Measurements from ENCODE around the gene ZBTB17. TPM values are rescaled to one million over a fixed set of nuclear protein-coding genes. Genes with fewer than 3 reads are reported as not detected.

The ZBTB17 gene
- total RNA-seq, 1 donor from 2014 or later: 38.5 TPM

DNA sequence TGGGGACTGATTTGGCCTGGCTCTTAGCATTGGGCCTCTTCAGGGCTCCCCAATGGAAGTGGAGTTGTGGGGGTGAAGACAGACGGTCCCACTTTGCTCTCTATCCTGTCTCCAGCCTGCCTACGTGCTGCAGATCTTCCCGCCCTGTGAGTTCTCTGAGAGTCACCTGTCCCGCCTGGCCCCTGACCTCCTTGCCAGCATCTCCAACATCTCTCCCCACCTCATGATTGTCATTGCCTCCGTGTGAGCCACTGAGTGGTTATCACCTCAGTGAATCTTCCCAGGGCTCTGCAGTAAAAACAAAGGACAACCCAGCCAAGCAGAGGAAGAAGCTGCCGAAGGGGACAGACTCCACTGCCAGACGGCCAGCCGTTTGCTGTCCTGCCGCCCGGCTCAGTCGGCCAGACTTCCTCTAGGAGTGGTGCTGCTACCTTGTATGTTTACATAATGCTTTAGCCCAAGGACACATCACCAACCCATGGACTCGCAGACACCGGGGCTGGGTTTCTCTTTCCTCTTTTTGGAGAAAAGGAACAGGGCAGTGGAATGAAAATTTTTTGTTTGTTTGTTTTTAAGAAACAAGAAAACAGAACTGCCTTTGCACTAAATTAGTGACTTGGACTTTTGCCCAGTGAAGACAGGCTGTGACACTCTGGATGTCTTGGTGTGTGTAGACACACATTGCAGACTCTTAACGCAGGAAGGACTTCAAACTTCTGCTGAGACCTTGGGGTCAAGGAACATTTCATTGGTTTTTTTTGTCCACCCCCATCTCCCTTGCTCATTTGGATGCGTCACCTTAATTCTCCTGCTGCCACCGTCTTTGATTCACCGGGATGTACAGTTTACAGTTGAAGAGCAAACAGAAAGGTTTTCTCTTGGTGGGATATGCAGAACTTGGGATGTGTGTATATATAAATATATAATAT is 36.5 kb downstream of the ZBTB17 start:
- Histone ChIP-seq H3K27me3 (no peaks in the 10 kb centered on the region), H3K27ac (peak overlapping the region; percentile 32), H3K4me1 (no peaks in the 10 kb centered on the region), H3K4me3 (no peak overlapping the region), H3K36me3 (peaks cover 0 to 76% of the 10 kb centered on the region in 2 donors), H3K9me3 (no peaks in the 10 kb centered on the region)
- intact Hi-C loops (cut with DNase I): no loop called here
- peak in 1 of 2 donors; percentile 86 for DNase-seq (ENCODE audit: extremely low spot score in 2 of 2)
- TF ChIP-seq, protein P1, sequence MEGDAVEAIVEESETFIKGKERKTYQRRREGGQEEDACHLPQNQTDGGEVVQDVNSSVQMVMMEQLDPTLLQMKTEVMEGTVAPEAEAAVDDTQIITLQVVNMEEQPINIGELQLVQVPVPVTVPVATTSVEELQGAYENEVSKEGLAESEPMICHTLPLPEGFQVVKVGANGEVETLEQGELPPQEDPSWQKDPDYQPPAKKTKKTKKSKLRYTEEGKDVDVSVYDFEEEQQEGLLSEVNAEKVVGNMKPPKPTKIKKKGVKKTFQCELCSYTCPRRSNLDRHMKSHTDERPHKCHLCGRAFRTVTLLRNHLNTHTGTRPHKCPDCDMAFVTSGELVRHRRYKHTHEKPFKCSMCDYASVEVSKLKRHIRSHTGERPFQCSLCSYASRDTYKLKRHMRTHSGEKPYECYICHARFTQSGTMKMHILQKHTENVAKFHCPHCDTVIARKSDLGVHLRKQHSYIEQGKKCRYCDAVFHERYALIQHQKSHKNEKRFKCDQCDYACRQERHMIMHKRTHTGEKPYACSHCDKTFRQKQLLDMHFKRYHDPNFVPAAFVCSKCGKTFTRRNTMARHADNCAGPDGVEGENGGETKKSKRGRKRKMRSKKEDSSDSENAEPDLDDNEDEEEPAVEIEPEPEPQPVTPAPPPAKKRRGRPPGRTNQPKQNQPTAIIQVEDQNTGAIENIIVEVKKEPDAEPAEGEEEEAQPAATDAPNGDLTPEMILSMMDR (IDR thresholded peaks at IDR 0.05): no peak
- TF ChIP-seq POLR2AphosphoS5 (IDR thresholded peaks at IDR 0.05; ENCODE audit: insufficient read depth in 1 of 2, low read depth in 1 of 2): peak in 1 of 2 donors; percentile 20

DNA sequence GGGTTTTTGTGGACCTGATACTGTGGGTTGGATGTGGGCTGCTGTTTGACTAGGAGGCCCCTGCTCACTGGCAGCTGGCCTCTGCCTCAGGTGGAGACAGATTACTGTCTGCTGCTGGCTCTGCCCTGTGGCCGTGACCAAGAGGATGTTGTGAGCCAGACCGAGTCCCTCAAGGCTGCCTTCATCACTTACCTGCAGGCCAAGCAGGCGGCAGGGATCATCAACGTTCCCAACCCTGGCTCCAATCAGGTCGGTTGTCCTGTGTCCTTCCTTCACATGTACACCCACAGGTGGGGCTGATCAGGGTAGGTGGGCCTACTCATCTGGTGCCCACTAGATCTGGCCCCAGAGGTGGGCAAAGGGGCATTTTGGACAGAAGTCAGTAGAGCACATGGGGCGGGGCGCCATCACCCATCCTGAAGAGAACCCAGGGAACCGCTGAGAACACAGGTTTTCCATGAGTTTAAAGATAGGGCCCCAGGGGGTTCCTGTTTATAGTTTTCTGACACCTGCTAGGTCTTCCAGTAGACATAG is 37.2 kb downstream of the ZBTB17 start:
- Histone ChIP-seq H3K4me1 (no peaks in the 10 kb centered on the region), H3K4me3 (no peak overlapping the region), H3K27ac (peak overlapping the region; percentile 32), H3K27me3 (no peaks in the 10 kb centered on the region), H3K36me3 (peaks cover 0 to 76% of the 10 kb centered on the region in 2 donors), H3K9me3 (no peaks in the 10 kb centered on the region)
- peak in 1 of 2 donors; percentile 83 for DNase-seq (ENCODE audit: extremely low spot score in 2 of 2)
- intact Hi-C loops (cut with DNase I): no loop called here
- no peak for TF ChIP-seq POLR2A (IDR thresholded peaks at IDR 0.05)

DNA sequence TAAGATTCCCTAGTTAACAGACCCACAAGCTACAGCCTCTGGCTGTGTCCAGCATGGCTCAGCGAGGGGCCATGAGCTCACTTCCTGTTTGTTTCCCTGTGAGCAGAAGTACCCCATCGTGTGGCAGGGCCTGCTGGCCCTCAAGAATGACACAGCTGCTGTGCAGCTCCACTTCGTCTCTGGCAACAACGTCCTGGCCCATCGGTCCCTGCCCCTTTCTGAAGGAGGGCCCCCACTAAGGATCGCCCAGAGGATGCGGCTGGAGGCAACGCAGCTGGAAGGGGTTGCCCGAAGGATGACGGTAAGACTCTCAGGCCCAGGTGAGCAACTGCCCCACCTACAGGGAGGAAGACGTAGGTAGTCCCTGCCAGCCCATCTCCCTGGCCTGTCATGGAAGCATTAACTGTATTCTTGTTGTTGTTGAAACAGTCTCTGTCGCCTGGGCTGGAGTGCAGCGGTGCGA is 38.2 kb downstream of the ZBTB17 start:
- DNase-seq (ENCODE audit: extremely low spot score in 2 of 2): peak in 1 of 2 donors; percentile 81

DNA sequence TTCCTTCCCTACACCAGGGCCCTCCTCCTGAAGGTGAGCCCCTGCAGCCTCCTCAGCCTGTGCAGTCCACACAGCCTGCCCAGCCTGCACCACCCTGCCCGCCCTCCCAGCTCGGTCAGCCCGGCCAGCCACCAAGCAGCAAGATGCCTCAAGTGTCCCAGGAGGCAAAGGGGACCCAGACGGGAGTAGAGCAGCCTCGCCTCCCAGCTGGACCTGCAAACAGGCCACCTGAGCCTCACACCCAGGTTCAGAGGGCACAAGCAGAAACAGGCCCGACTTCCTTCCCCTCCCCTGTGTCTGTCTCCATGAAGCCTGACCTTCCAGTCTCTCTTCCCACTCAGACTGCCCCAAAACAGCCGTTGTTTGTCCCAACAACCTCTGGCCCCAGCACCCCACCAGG is 38.8 kb downstream of the ZBTB17 start:
- Histone ChIP-seq H3K27ac (peak overlapping the region; percentile 13), H3K27me3 (no peaks in the 10 kb centered on the region), H3K36me3 (peaks cover 0 to 76% of the 10 kb centered on the region in 2 donors), H3K4me3 (no peak overlapping the region), H3K4me1 (no peaks in the 10 kb centered on the region), H3K9me3 (no peaks in the 10 kb centered on the region)
- intact Hi-C loops (cut with DNase I): no loop called here
- no peak for DNase-seq (ENCODE audit: extremely low spot score in 2 of 2)
- TF ChIP-seq POLR2AphosphoS5 (IDR thresholded peaks at IDR 0.05; ENCODE audit: insufficient read depth in 1 of 2, low read depth in 1 of 2) (no peak), POLR2A (IDR thresholded peaks at IDR 0.05) (no peak)
- TF ChIP-seq, protein P1 (IDR thresholded peaks at IDR 0.05): no peak

More for the DNA sequence above, 38.2 kb downstream of the ZBTB17 start:
- H3K36me3 ChIP-seq: peaks cover 0 to 76% of the 10 kb centered on the region in 2 donors
- TF ChIP-seq POLR2A (IDR thresholded peaks at IDR 0.05) (no peak), POLR2AphosphoS5 (IDR thresholded peaks at IDR 0.05; ENCODE audit: insufficient read depth in 1 of 2, low read depth in 1 of 2) (no peak)
- TF ChIP-seq, protein P1 (IDR thresholded peaks at IDR 0.05): no peak
- H3K9me3 ChIP-seq: no peaks in the 10 kb centered on the region
- H3K4me3 ChIP-seq: no peak overlapping the region
- intact Hi-C loops (cut with DNase I): no loop called here
- H3K27ac ChIP-seq: peak overlapping the region; percentile 13
- no peaks in the 10 kb centered on the region for H3K27me3 ChIP-seq
- no peaks in the 10 kb centered on the region for H3K4me1 ChIP-seq

DNA sequence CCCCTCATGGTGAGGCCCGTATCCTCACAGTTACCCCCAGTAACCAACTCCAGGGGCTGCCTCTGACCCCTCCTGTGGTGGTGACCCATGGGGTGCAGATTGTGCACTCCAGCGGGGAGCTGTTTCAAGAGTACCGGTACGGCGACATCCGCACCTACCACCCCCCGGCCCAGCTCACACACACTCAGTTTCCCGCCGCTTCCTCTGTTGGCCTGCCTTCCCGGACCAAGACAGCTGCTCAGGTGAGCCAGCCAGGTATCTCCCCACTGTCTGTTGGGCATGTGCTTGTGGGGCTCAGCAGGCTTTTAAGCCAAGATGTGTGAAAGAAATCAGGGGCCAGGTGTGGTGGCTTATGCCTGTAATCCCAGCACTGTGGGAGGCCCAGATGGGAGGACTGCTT is 39.9 kb downstream of the ZBTB17 start:
- TF ChIP-seq POLR2A (IDR thresholded peaks at IDR 0.05) (no peak), POLR2AphosphoS5 (IDR thresholded peaks at IDR 0.05; ENCODE audit: insufficient read depth in 1 of 2, low read depth in 1 of 2) (no peak)
- TF ChIP-seq, protein P1 (IDR thresholded peaks at IDR 0.05): no peak
- no peaks in the 10 kb centered on the region for H3K27me3 ChIP-seq
- H3K4me1 ChIP-seq: no peaks in the 10 kb centered on the region
- H3K27ac ChIP-seq: no peak overlapping the region
- H3K4me3 ChIP-seq: no peak overlapping the region
- no peaks in the 10 kb centered on the region for H3K9me3 ChIP-seq
- DNase-seq (ENCODE audit: extremely low spot score in 2 of 2): peak in 1 of 2 donors; percentile 83
- peaks cover 0 to 76% of the 10 kb centered on the region in 2 donors for H3K36me3 ChIP-seq
- intact Hi-C loops (cut with DNase I): no loop called here
